Measurements from ENCODE around the gene XPNPEP1.

DNA sequence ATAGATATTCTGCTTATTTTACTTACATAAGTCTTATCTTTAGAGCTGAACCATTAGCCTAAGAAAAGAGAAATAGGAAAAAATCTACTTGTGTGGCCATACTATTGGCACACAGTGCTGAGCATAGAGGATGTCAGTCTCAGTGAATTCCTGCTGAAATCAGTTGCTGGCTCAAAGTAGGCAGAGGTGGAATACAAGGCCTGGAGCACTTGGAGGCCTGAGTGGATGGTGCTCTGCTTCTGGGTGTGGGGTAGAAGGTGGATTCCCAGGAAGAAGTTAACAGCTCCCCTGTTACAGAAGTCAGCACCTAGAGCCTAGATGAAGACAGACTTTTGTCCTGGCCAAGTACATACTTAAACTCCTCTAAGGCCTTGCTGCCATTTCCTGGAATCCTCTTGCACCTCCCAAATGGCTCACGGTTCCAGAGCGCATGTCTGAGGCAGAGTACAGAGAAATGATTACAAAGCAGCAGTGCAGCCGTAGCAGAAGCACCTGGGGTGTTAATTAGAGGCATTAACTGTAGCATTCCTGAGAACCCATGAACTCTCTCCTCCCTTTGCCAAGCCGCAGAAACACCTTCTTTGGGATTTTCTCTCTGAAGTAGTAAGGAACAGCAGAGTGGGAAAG lies 18.0 kb upstream of the XPNPEP1 start:
- TF ChIP-seq CTCF (IDR thresholded peaks at IDR 0.05) (no peak), POLR2AphosphoS5 (IDR thresholded peaks at IDR 0.05) (no peak), EP300 (IDR thresholded peaks at IDR 0.05) (no peak)
